GM13977 (cell line): ENCODE results near the gene DPP4.

Experiments used
- DNase-seq: peaks from one replicate; pipeline ENCODE4 v3.0.0; 2012; ENCODE audit warnings: low spot score
- in situ Hi-C: fragments of 300-500 bp; cut with MboI; formaldehyde crosslinking; loops from one replicate; pipeline ENCODE4 v1.12.0; 2022; ENCODE audit warnings: low sequenced_read_pairs, low pct_unique_long_range_greater_than_20kb, mixed read lengths, inconsistent platforms; ENCODE audit not compliant: unreplicated experiment
- TF ChIP-seq, protein P1 (sequence below): IDR thresholded peaks from 2 replicates; pipeline ENCODE4 v1.5.1; 2012; ENCODE audit warnings: mild to moderate bottlenecking, control low read depth; ENCODE audit not compliant: insufficient read depth; ENCODE audit errors: extremely low read depth, missing control alignments

Gene DPP4

DNA sequence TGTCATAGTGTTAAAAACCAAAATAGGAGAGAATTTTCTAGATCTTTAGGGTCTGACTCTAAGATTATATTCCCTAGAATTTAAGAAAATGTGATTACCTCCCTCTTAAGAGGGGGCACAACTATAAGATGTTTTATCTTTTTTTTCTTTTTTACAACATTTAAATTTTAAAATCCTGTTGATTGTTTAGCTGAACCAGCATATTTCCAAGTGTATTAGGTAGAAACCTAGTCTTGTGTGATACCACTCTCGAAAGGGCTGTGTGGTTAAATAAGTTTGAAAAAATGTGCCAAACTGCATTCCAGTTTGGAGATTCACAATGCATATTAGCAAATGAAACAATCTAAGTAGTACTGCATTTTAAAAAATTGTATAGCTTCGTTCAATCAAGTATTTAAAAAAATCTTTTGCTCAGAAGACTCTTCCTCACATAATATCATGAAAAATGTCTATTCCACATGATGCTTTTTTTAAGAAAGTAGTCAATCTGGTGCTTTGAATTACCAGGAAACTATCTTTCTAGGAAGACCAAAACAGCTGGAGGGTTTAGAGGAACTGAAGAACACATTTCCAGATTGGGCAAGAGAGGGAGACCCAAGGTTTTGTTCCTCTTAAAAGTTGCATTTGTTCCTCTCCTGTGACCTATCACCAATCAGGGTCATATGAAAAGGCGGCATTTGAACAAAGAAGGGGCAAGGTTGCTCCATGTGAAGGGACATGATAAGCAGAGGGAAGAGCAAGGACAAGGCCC, 98.8 kb downstream of the DPP4 start:
- no peak for DNase-seq
- in situ Hi-C loops: no loop called here
- TF ChIP-seq, protein P1, sequence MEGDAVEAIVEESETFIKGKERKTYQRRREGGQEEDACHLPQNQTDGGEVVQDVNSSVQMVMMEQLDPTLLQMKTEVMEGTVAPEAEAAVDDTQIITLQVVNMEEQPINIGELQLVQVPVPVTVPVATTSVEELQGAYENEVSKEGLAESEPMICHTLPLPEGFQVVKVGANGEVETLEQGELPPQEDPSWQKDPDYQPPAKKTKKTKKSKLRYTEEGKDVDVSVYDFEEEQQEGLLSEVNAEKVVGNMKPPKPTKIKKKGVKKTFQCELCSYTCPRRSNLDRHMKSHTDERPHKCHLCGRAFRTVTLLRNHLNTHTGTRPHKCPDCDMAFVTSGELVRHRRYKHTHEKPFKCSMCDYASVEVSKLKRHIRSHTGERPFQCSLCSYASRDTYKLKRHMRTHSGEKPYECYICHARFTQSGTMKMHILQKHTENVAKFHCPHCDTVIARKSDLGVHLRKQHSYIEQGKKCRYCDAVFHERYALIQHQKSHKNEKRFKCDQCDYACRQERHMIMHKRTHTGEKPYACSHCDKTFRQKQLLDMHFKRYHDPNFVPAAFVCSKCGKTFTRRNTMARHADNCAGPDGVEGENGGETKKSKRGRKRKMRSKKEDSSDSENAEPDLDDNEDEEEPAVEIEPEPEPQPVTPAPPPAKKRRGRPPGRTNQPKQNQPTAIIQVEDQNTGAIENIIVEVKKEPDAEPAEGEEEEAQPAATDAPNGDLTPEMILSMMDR: no peak

DNA sequence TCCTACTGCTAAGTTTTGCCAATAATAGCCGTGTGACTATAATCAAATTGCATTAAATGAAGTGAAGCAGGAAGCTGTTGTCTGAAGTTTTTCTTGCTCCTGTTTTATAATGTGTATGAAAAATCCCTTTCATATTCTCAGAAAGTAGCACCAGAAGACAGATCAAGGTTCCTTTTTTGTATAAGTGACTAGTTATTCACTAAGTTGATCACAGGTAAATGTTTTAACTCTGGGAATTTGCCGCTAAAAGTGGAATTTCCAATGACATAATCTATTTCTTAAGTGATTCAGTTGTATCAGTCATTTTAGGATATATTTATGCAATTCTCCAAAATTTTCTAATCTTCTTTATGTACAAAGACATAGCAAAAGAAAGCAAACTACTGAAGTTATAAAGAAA, 99.6 kb downstream of the DPP4 start:
- in situ Hi-C loops: no loop called here
- TF ChIP-seq, protein P1: no peak
- DNase-seq: no peak

DNA sequence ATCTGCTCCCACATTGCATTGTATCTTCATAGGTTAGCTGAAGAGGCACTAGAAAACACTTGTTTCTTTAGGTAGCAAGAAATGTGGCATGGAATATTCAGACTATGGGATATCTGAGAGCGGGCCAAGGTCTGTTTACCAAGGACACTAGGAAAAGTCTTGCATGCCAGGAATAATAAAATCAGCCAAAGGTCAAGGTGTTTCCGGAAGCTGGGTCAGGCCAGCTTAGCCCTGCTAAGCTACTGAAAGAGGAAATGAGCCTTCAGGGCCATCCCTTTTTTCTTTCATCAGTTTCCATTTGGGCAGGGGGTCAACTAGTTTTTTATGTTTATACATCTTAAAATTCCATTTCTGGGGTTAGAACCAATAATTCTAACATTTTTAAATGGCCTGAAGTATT, 101.1 kb downstream of the DPP4 start:
- no peak for DNase-seq
- TF ChIP-seq, protein P1: no peak
- in situ Hi-C loops: no loop called here

DNA sequence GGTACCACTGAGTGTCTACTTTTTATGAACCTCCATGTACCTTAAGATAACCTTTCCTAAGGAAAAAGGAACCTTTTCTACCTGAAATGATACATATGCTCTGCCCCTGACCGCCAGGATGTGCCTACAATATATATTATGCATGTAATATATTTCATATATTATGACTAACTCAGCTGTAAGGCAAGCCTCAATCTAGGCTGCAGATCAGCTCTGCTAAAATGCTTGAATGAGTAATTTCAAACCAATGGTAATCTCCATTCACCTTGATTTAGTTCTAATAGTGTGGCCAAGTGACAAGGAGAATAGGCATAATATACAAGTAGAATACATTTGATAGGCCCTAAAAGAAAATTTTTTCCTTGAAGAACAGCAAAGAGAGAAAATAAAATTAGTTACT, 101.8 kb downstream of the DPP4 start:
- TF ChIP-seq, protein P1: no peak

DNA sequence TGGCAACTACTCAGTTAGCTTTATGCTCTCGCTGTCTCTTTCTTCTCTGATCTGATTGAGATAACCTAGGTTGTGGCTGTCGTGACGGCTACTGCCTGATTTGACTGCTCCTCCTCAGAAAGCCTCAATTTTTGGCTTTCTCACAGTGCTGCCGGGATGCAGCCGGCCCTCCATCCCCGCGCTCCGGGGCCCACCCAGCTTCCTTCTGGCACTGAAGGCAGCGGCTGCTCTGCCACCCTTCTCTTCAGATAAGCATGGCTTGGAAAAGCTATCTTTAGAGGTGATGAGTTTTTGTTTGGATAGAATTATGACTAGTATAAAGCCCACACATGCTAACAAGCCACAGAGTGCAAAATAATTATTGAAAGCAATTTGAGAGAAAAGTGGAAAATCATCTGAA, 102.5 kb downstream of the DPP4 start:
- DNase-seq: no peak
- in situ Hi-C loops: no loop called here
- TF ChIP-seq, protein P1: no peak

More for the DNA sequence above, 101.8 kb downstream of the DPP4 start:
- in situ Hi-C loops: no loop called here
- DNase-seq: no peak

DNA sequence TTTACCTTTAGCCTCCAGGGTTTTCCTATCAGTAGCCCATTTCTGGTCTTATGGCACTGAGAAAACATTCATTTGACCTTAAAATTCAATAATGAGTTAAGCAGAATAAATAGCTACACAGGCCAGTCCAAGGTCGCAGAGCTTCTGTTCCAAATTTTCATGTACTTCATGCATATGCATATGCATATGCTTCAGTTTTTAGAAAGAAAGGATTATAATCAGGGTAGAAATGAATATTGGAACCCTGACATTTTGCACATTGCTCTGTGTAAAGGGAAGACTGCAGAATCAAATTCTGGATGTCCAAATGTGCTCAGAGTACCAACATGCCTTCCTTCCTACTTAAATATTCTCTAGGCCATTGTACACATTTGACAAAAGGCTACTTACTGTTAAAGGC, 104.9 kb downstream of the DPP4 start:
- TF ChIP-seq, protein P1: no peak
- in situ Hi-C loops: no loop called here
- DNase-seq: no peak

DNA sequence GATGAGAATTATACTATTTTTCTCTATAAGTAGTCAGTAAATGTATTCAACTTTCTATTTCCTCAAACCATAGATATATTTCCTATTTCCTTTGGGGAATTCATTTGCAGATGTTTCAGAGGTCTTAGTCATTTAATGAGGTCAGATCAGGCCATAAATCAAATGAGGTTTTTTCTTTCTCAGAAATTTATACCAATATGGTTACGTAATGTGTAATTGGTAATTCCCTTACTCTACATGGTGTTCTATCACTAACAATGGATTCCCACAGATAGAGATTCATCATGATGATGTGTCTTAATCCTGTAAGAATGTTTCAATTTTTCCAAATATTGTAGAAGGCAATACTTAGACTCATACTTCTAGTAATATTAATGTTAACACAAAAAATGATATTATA, 108.0 kb downstream of the DPP4 start:
- DNase-seq: no peak
- in situ Hi-C loops: no loop called here

More for the DNA sequence above, 108.0 kb downstream of the DPP4 start:
- TF ChIP-seq, protein P1: no peak
